ENCODE measurements around the gene SEMA3A.
"Not testable (repeated sequence)": the region's sequence is repeated elsewhere in the genome, so short reads cannot be mapped to it uniquely, and the experiment has no call there.

The SEMA3A gene

GRCh38 chr7:84194484-84195271 lies at the start of gene SEMA3A:
SEMA3A (minus strand) TSS chr7:84194789; CDS start chr7:84194586, 203 bp downstream.
- peak; percentile 34 for DNase-seq

- DNase-seq = not testable (repeated sequence)
Observed at GRCh38 chr7:84243037-84243436, 48.4 kb upstream of the SEMA3A start.

DNA sequence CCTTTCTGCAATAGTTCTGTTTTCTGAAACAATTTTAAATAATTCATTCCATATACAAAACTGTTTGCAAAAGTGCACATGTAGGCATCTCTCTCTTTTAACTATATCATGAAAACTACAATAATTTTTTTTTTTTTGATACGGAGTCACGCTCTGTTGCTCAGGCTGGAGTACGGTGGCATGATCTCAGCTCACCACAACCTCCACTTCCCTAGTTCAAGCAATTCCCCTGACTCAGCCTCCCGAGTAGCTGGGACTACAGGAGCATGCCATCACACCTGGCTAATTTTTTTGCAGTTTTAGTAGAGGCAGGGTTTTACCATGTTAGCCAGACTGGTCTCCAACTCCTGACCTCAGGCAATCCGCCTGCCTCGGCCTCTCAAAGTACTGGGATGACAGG lies 44.0 kb upstream of the SEMA3A start:
- no peak for DNase-seq

- DNase-seq = no peak
Observed at GRCh38 chr7:84237533-84238173, 43.1 kb upstream of the SEMA3A start.

- DNase-seq = no peak
Observed at GRCh38 chr7:84236398-84236797, 41.8 kb upstream of the SEMA3A start.

DNA sequence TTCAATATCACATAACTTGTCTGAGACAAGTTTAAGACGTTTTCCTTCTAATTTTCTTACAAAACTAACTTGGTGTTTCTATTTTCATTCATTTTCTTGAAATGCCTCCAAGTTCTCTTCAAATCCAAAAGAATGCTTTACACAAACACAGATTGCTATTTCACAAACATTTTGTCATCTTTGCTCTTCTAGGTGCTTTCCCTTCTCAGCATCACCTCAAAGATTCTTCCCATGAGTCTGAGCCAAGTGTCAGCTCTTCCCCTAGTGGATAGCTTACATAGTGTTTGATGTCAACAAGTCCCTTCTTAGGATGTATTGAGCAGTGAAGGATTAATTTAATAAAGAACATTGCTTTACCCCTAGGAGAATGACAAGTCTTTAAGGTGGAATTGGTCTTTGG lies 38.1 kb upstream of the SEMA3A start:
- DNase-seq = no peak

DNA sequence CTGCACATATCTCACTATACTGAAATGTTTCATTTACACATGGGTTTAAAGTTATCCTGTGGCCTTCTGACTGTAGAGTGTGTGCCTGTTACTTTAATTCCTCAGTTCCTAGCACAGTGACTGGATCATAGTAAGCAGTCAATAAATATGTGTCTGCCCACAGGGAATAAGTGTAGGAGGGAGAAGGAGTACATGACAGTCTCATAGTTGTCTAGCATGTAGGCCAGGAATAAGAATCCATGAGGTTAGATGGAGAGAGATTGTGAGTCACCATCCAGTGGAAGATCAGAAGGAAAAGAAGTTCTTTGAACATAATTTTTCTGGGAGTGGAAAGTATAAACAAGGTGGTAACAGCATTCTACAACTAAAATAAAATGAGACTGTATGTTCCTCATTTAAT lies 36.6 kb upstream of the SEMA3A start:
- DNase-seq = no peak

- DNase-seq = no peak
Observed at GRCh38 chr7:84230491-84230890, 35.9 kb upstream of the SEMA3A start.

DNA sequence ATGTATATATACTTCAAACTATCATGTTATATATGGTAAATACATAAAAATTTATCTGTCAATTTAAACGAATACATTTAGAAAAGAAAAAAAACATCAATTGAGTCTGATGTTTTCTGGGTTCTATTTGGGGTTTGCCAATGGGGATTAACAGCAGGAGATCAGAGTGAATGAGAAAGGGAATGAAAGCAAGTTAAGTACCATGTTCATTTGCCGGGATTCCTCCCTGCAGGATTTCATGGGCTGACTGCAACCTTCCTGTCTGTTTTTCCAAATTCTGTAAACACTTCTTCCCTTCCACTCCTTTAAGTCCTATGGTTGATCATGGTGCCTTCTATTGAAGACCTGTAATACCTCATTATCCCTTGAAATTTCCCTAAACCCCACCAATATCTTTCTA lies 33.9 kb upstream of the SEMA3A start:
- DNase-seq = no peak

- no peak for DNase-seq
Observed at GRCh38 chr7:84226759-84227158, 32.2 kb upstream of the SEMA3A start.

GRCh38 chr7:84224505-84224904 lies 29.9 kb upstream of the SEMA3A start:
- no peak for DNase-seq

GRCh38 chr7:84219310-84219709 lies 24.7 kb upstream of the SEMA3A start:
- DNase-seq = no peak

DNA sequence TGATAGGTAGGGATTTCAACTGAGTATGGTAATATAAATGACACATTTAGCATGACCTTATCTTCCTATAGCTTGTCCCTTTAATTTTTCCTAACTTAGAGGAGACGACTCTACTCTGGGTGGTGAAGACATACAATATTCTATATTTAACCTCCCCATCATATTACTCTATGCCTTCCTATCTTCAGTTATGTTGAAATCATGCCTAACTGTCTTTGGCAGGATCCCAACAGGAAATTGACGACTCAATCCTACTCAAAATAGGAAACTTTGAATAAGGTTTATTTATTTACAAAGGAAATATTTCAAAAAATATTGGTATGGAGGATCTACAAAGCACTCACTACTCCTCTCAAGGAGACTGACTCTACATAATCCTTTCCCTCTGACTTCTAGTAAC lies 24.1 kb upstream of the SEMA3A start:
- DNase-seq = no peak

DNA sequence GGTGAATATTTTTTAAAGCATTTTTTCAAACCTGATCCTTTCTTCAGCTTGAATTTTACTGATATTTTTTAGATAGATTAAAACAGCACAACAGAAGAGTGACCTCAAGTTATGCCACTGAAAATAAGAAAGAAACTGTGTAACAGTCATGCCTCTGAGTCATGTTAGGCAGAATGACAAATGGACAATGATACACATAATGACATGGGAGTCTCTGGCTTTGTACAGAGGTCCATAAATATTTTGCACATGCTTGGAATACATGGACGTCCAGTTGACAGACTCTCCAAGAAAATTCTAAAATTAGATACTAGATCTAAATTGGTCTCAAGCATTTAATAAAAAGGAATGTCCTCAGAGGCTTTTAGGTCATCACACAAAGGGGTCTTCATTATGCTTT lies 21.9 kb upstream of the SEMA3A start:
- no peak for DNase-seq

DNA sequence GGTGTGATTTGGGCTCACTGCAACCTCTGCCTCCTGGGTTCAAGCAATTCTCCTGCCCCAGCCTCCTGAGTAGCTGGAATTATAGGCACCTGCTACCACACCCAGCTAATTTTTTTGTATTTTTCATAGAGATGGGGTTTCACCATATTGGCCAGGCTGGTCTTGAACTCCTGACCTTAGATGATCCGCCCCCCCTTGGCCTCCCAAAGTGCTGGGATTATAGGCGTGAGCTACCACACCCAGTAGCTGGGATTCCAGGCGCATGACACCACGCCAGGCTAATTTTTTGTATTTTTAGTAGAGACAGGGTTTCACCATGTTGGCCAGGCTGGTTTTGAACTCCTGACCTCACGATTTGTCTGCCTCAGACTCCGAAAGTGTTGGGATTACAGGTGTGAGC lies 20.2 kb upstream of the SEMA3A start:
- DNase-seq = not testable (repeated sequence)

DNA sequence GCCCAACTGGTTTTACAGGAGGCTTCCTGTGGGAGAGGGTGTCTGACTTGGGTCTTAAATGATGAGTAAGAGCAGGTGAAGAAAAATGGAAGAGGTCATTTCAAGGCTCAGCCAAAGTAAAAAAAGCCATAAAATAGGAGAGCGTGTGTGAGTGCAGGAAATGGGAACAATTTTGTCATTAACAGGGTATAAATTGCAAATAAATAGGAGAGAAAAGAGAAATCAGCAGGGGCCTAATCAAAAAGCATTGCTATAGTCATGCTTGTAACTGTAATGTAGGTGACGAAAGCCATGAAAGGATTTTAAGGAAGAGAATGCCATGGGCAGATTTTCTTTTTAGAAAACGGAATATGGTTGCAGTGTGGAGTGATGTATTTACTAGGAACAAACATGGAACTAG lies 15.7 kb upstream of the SEMA3A start:
- DNase-seq = no peak

GRCh38 chr7:84209006-84209405 lies 14.4 kb upstream of the SEMA3A start:
- DNase-seq = no peak

GRCh38 chr7:84207615-84208014 lies 13.0 kb upstream of the SEMA3A start:
- DNase-seq = no peak

DNA sequence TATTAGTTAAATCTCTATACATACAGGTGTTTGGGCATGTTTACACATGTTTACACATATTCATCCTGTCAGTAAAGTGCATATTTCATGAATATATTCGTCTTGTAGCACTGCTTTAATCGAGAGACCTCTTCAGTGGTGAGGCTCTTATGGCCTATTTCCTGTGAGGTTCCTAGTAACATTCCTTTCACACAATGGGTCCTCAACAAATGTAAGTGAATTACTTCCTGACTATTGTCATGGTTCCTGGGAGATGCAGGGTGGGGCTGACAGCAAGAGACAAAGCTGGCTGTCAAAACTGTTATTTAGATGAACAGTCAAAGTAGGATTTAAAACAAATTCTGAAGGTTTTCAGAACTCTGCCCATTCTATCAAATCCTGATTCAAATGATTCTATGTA lies 12.4 kb upstream of the SEMA3A start:
- peak; percentile 31 for DNase-seq

GRCh38 chr7:84204655-84205054 lies 10.1 kb upstream of the SEMA3A start:
- DNase-seq = no peak

DNA sequence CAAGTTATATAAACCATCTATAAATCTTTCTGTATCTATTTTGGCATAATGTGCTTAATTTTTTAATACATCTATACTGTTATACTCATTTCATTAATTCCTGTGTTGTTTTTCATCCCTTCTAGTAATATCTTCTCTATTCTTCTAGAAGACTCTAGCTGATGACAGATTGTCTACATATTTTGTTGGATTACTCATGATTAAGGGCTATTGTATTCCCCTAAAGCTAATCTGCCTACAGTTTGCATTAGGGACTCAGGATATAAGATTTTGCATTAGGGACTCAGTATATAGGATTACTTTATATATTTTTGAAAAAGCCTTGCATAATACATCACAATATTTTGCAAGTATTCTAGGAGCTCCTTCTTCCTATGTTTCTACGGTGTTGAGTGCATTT lies 8.3 kb upstream of the SEMA3A start:
- DNase-seq = no peak

DNA sequence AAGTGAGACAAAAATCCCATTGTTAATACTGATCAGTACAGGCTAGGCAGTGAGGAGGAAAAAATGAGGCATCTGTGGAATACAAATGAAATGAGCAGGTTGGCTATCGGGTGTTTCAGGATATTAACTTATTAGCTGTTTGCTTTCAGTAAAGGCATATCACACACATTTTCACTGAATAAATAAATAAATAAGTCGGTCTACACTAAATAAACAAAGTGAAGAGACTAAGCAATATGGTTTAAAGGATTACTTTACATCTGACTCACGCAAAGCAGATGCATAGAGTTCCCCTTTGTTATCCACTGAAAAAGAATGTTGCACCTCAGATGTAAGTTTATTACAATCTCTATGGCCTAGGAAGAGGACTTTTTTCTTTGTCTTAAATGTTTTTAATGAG lies 6.3 kb upstream of the SEMA3A start:
- no peak for DNase-seq

DNA sequence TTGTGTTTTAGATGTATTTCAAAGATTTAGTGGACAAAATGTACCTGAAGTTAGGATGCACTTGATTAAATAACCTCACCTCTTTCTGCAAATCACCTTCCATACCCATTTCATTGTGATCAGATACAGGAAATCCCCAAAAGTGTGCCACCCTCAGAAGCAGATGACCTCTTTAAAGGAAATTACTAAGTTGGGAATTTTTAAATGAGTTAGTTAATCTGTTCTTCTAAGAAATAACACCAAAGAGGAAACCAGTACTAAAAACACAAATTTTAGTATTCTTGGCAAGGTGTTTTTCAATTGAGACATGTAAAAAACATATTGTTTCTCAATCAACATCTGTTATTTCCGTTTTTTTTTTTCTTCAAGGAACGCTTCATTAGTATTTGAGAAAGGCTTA lies 4.6 kb upstream of the SEMA3A start:
- no peak for DNase-seq

DNA sequence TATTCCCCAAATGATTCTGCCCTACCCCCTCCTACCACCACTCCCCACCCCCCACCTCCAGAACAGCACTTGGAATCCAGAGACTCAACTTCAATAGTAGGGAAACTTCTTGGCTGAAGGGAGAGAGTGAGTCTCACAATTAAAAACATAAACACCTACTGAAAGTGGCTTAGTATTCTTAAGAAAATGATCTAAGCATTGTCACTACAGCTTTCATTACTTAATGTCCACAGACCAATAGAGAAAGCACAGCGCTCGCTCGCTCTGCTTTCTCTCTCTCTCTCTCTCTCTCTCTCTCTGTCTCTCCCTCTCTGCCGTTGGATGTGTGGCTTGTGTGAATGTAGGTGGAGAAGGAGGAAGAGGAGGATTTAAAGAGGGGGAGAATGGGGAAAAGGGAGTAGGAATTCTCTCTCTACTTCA lies 1.5 kb upstream of the SEMA3A start:
- no peak for DNase-seq

Measured in NCI-H748 treated with DMSO at 0.1 percent for 48 hours (cell line).